Stimulated activated CD4-positive, alpha-beta T cell treated with anti-CD3 and anti-CD28 coated beads, TNF-alpha, amount 100 ng/mL, for 48 hours (primary cell): ENCODE data around the gene TMEM132A.
"Not testable (repeated sequence)": the region's sequence is repeated elsewhere in the genome, so short reads cannot be mapped to it uniquely, and the experiment has no call there.

ENCODE experiments used
- DNase-seq, 3 donors: peaks; one replicate each; pipeline ENCODE4 v3.0.0-alpha.2; 2020; ENCODE audit warnings: low read depth in 3 of 3

The TMEM132A gene

GRCh38 chr11:60954421-60954820 is 30.2 kb downstream of the TMEM132A start:
- no peak for DNase-seq

- DNase-seq, result no peak
Measured at GRCh38 chr11:60955571-60955970, 31.3 kb downstream of the TMEM132A start.

GRCh38 chr11:60957188-60957587 is 32.9 kb downstream of the TMEM132A start:
- DNase-seq, result no peak

- no peak for DNase-seq
Measured at GRCh38 chr11:60959431-60959830, 35.2 kb downstream of the TMEM132A start.

GRCh38 chr11:60960405-60960804 is 36.1 kb downstream of the TMEM132A start:
- no peak for DNase-seq

GRCh38 chr11:60964801-60965200 is 40.5 kb downstream of the TMEM132A start:
- no peak for DNase-seq

GRCh38 chr11:60966890-60967289 is 42.6 kb downstream of the TMEM132A start:
- no peak for DNase-seq

- DNase-seq, result no peak
Measured at GRCh38 chr11:60968223-60968622, 44.0 kb downstream of the TMEM132A start.

GRCh38 chr11:60970369-60970774 is 46.1 kb downstream of the TMEM132A start:
- DNase-seq, result peak in 2 of 3 donors; percentile 72 to 81

- DNase-seq, result no peak
Measured at GRCh38 chr11:60970890-60971289, 46.6 kb downstream of the TMEM132A start.

GRCh38 chr11:60971520-60971919 is 47.3 kb downstream of the TMEM132A start, which contains the start of gene CD6:
Gene CD6, plus strand, starts transcription at chr11:60971680. Its CDS starts 186 bp downstream, at chr11:60971866.
- DNase-seq, result no peak

GRCh38 chr11:60972182-60973030 is 48.1 kb downstream of the TMEM132A start:
- no peak for DNase-seq

- no peak for DNase-seq
Measured at GRCh38 chr11:60973699-60974098, 49.4 kb downstream of the TMEM132A start.

- not testable (repeated sequence) for DNase-seq
Measured at GRCh38 chr11:60974316-60974715, 50.1 kb downstream of the TMEM132A start.

- no peak for DNase-seq
Measured at GRCh38 chr11:60974726-60975125, 50.5 kb downstream of the TMEM132A start.

- no peak for DNase-seq
Measured at GRCh38 chr11:60977224-60977623, 53.0 kb downstream of the TMEM132A start.

- DNase-seq, result no peak
Measured at GRCh38 chr11:60977836-60978235, 53.6 kb downstream of the TMEM132A start.

- peak; percentile 68 to 78 (median 78) for DNase-seq
Measured at GRCh38 chr11:60978546-60979380, 54.5 kb downstream of the TMEM132A start.

GRCh38 chr11:60981515-60981914 is 57.3 kb downstream of the TMEM132A start:
- no peak for DNase-seq

- no peak for DNase-seq
Measured at GRCh38 chr11:60982184-60982583, 57.9 kb downstream of the TMEM132A start.

- DNase-seq, result no peak
Measured at GRCh38 chr11:60984149-60984548, 59.9 kb downstream of the TMEM132A start.

GRCh38 chr11:60984636-60985035 is 60.4 kb downstream of the TMEM132A start:
- no peak for DNase-seq

- no peak for DNase-seq
Measured at GRCh38 chr11:60985501-60985900, 61.2 kb downstream of the TMEM132A start.
